Lung microvascular endothelial cell (primary cell): Measurements from ENCODE around the gene TMEM200C. TPM values are rescaled to one million over a fixed set of nuclear protein-coding genes. Genes with fewer than 3 reads are reported as not detected.
A peak's percentile ranks its signal among the peaks of the same experiment; 100 is the strongest.
"Not testable (repeated sequence)": the region's sequence is repeated elsewhere in the genome, so short reads cannot be mapped to it uniquely, and the experiment has no call there.

Source experiments
- DNase-seq, 2 donors: peaks; one replicate each; pipeline versions ENCODE4 v3.0.0 to v3.0.0-alpha.2; 2010; ENCODE audit warnings: low read depth in 2 of 2
- total RNA-seq: library from RNA; depleted of rRNA; stranded (reverse); fragments of >200 nt; gene quantifications from 2 replicates; pipeline ENCODE4 v1.2.1, GENCODE V29; 2014

Gene TMEM200C
- total RNA-seq, 1 donor from 2014 or later = not detected

DNA sequence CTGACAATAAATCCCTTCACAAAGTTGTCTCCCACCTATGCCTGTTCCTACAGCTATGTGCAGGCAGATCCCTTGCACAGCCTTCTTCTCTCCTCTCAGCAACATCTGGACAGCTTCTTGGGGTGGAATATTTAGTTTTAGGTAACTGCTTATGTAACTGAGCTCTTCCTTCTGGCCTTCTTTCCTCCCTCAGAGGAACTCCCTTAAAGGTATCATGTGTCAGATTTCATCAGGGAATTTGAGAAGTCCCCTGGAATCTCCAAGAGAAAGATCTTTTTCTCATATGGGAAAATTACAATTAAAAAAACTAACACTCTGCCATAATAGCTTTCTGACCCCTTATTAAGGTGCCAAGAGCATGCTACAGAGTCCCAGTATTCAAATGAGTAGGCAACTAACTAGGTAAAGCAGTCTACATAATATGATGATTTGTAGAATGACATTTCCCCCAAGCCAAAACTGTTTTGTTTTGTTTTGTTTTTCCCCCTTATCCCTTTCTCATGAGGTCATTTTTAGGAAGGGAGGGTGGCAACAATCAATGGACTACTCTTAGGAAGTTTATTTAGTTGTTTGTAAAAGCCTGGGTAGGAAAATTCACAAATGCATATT lies 2.4 kb downstream of the TMEM200C start:
- DNase-seq = no peak

DNA sequence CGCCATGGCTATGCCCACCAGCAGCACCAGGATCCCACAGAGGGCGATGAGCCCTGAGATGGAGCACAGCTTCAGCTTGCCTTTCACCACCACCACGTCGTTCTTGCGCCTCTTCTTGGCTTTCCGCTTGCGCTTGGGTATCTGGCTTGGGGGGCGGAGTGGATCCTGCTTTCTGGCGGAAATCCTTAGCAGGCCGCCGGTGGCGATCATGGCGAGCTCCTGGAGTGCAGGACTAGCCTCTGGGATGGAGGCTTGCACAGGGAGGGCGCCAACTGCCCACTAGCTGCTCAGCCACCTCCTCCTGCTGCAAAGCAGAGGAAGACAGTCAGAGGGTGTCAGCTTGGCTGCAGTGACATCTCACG lies 3.5 kb downstream of the TMEM200C start:
- no peak for DNase-seq

DNA sequence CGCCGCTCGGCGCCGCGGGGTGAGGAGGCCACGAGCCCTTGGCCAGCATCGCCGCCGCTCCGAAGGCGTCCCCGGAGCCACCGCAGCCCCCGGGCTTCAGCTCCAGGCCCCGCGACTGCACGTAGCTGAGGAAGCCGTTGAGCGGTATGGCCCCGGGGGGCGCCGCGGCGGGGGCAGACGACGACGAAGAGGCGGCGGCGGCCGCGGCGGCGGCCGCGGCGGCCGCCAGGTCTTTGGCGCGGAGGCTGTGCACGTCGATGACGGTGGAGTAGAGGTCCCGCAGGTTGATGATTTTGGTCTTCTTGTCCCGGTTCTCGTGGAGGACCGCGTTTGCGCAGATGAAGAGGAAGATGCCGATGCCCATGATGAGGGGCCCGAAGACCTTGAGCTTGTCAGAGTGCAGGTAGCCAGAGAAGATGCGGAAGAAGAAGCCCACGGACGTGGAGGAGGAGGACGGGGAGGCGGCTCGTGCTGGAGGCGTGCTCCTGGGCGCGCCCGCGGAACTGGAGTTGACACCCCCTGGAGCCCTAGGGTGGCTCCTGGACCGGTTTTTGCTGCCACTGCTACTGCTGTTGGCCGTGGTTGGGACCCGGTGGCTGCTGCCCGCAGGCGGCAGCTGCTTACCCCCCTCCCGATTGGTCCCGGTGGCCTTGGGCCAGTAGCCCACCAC lies 4.0 kb downstream of the TMEM200C start:
- no peak for DNase-seq

DNA sequence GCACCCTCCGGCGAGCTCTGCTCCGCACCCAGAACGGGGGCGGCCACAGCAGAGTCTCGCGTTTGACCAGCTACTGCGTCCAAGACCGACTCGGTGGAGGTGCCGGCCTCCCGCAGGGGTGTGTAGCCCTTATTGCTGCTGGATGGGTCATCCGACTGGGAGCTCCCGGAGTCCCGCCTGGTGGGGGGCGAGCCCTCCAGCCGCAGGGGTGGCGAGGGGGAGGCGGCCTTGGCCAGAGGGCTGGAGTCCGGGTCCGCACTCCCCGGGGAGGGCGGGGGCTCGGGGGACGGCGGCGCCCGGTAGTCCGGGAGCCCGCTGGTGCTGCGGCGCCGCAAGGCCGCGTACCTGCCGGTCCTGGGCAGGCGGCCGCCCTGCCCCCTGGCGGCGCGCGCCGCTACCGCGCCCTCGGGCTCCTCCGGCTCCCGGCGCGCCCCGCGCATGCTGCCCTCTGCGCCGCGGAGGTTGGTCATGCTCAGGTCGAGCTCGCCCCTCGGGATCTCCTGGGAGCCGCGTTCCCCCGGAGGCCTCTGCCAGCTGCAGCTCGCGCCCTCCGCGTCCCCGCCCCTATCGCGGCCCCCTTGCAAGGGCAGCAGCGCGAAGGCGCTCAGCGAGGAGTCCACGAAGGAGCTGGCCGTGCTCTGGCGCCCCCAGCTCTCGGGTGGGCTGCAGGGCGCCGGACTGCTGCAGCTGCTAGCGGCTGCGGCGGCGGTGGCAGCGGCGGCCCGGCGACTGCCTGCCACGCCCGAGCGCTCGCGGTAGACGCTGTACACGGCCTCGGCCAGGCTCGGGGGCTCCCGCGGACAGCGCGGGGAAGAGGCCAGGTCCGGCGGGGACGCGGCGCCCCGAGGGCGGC lies 4.8 kb downstream of the TMEM200C start:
- DNase-seq = peak in 1 of 2 donors; percentile 53

DNA sequence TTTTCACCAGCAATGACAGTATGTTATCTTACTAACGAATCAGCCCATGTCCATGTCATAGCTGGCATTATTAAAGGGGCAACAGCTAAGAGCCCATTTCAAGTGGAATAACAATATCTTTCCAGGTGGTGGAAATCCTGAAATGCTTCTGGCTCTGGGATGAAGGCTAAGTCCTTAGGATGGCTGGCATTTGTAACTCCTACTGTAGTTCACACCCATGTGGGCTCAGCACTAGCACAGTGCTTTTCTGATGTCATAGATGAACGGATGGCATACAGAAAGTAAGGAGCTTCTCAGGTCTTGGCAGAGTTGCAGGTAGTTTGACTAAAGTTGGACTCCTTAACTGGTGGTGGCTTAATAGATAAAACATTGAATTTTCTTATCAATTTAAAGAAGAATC lies 10.0 kb downstream of the TMEM200C start:
- DNase-seq = no peak

DNA sequence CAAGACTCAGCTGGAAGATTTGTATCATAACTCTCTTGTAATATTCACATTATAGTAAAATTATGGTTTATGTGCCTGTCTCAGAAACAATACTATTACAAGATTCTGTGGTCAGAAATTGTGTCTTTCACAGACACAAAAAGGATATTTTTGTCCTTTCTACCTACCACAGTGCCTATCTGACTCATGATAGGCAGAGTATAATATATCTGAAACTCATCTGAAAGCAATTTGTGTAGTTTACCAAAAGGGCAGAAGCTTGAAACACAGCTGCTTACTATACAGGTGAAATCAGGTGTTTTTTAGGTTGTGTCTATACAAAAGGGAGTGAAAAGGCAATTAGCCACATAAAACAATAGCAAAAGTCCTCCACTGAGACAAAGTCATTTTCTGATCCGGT lies 10.9 kb downstream of the TMEM200C start:
- no peak for DNase-seq

DNA sequence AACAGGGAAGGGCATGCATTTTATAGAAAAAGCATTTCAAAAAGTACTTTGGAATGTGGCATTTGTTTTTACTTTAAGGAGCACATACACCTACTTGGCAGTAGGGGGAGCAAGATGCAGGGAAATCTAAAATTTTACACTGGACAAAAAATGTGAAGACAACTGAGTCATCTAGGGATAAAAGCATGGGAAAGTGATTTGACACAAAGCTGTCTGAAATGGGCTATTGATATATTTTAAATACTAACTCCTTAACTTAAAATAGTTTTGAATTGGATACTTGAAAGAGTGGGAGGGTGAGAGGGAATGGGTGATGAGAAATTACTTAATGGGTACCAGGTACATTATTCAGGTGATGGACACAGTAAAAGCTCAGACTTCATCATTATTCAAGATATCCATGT lies 15.8 kb downstream of the TMEM200C start:
- DNase-seq = peak; percentile 38 to 48

DNA sequence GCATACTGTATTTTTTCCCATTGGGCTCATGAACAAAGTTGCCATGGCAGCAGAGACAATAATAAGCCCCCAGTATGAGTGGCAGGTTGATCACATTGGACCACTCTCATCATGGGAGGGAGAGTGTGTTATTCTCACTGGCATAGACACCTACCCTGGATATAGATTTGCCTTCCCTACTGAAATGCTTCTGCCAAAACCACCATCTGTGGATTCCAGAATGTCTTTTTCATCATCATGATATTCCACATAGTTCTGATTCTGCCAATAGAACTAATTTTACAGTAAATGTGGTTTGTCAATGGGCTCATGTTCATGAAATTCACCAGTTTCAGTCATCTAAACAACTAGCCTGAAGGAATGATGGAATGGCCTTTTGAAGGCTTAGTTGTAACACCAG lies 18.4 kb downstream of the TMEM200C start:
- DNase-seq = no peak

DNA sequence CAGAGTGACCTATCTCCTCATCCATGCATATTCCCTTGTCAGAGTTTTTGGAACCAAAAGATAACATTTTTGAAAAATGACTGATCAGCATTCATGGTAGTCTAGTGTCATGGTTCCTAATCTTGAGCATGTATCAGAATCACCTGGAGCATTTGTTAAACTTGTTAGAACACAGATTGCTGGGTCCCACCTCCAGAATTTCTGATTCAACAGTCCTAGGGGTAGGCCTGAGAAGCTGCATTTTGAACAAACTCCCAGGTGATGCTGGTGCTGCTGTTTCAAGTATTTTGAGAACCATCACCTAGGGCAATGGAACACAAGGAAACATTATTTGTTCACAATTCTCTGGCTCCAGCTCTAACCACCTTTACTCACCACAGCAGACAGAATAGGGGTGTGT lies 21.0 kb downstream of the TMEM200C start:
- DNase-seq = no peak

DNA sequence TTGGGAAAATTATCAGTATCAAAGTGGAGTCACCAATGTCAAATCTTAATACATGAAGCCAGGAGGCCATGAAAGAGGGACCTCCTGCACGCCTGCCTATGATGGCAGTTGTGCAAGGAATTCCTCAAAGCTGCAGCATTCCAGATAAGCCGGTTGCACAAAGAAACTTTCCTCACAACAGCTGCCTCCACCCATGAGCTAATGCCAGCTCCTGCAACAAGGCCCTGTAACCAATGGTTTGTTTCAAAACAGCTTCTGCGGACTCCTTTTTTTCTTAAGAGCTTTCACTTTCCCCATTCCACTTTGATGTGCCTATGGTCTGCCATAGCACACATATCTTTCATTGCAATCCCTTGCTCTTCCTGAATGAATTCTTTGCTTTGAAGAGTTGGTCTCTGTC lies 22.4 kb downstream of the TMEM200C start:
- no peak for DNase-seq

DNA sequence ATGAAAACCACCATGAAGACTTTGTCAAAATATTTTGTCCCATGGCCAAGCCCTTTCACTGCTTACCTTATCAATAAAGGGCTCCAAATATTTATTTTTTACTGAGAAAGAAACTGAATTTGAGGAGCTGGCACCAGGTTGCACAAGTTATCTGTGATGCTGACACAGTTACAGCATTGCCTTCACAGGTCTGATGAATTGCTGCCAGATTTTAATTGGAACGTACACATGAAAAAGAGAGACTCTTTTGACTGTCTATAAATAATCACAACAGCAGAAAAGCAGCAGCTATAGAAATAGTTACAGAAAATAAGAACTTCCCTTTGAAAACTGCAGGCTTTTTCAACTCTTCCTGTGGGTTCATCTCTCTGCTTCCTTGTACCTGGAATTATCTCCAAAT lies 23.9 kb downstream of the TMEM200C start:
- no peak for DNase-seq

DNA sequence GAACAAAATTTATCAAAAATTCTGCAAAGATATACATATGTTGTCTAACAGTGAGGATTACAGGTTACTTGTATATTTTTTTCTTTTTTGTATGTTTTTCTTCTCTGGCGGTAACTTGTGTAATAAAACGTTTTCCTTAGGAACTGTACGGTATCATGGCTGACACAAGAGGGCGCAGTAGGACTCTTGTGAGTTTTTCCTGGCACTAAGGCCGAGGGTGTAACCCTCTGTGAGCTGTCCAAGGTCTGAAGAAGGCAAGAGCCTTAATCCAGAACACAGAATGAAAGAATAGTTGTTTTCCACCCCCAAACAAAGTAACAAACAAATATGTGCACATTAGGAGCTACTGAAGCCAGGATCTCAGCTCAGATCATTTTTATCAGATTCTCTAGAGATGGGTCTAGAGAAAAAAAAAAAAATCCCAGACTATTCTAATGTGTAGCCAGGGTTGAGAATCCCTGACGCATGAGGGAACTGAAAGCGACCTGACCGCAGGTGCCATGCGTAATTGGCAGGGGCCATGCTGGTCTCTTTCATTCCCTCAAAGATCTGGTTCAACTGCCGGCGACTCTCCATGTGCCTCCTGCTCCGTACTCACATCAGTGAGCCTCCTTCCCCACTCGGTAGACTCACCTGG lies 27.0 kb downstream of the TMEM200C start:
- peak; percentile 81 to 87 for DNase-seq

DNA sequence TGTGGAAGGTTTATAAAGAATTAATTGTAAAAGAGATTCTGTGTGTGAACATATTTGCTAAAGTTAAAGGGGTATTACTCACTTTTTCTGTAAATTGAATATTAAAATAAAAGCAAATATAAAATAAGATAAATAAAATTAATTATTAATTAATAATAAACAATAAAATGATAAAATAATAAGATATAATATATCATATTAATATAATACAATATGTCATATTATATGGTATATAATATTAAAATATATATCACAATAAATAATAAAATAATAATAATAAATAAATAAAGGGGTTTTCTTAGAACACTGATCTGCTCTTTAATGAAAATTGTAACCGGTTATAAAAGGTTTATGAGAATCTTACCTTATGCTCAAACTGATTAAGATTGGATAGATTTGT lies 29.8 kb downstream of the TMEM200C start:
- DNase-seq = no peak

DNA sequence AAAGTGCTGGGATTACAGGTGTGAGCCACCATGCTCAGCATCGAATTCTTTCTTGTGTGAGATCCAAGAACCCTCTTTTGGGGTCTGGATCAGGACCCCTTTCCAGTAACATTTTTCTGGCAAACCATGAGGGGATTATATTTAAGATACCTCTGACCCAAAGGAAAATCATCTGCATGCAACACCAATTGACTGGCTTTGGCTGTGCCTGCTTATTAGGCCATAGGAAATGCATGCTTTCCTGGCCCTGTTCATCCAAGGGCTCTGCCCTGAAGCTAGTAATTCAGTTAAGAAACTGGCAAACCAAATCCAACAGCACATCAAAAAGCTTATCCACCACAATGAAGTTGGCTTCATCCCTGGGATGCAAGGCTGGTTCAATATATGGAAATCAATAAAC lies 33.2 kb downstream of the TMEM200C start:
- not testable (repeated sequence) for DNase-seq

DNA sequence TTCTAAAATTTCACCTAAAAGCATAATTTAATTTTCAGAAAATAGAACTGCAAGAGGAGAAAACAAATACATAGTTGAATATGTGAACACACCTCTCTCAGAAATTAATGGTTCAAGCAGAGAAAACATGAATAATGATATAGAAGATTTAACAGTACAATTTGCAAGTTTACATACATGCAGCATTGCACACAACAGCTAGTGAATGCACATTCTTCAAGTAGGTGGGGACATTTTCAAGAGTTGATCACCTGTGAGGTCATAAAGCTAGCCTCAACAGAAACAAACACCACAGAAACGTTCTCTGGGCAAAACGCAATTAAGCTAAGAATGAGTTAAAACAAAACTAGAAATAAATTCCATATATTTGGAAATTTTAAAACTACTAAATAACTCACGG lies 38.1 kb downstream of the TMEM200C start:
- DNase-seq = no peak

DNA sequence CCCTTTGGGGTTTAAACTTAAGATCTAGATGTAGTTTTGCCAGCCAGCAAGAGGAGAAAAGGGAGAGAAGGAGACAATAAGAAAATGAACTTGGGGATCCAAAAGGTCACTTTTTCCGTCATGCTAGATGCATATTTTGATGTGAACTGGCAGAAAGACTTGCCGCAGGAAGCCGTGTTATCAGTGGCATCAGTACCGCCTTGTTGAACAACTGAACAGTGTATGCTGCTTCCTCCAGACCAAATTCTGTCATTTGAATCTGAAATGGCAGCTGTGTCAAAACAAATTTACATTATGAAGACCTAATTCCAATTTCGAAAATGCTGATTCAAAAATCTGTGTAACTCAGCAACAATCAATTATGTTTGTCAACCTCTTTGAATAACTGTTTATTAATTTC lies 42.1 kb downstream of the TMEM200C start:
- no peak for DNase-seq

DNA sequence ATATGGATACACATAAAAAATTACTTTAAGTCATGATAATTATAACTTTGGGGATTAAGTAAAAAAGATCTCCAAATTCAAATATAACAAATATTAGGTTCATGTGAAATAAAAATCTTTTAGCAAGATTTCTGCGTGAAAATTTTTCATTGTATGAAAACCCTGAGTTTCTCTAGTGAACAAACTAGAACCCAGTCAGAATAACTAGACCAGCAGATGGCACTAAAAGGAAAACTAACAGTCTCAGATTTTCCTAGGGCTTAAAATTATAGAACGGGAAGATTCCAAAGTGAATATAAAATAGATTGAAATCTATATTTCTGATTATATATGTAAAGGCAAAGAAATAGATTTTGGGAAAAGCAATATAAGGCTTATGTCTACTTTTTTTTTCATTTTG lies 43.3 kb downstream of the TMEM200C start:
- DNase-seq = no peak

DNA sequence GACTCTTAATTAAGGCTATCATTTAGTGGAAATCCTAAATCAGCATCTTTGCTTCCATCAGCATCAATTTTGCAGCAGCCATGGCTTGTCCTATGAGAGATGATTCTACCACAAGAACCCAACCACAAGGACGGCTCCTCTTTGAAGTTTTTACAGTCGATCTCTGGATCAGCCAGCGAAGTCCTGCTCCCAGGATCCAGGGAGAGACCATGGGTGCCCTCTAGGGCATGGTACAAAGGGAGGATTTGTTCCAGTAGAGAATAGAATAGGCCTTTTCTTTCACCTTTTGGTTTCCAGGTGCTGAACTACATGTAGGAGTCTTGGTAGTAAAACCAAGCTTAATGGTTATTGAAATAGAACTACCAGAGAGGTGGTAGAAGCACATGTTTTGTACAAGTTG lies 52.7 kb downstream of the TMEM200C start:
- DNase-seq = no peak

DNA sequence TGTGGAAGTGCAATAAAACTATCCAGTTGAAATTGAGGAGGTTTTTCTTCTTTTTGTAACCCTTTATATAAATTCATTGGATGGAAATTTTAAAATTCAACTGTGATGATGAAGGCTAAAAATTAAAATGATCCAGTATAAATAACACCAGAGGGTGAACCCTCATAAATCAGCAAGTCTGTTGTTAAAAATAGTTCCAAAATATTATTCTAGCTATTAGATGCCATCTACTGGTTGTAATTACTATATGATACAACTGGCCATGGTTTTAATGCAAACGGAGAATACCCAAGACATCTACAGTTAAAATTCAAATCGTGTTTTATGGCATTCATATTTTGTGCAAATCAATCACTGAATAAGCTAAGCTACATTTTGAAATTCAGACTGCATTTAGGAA lies 53.8 kb downstream of the TMEM200C start:
- DNase-seq = no peak

DNA sequence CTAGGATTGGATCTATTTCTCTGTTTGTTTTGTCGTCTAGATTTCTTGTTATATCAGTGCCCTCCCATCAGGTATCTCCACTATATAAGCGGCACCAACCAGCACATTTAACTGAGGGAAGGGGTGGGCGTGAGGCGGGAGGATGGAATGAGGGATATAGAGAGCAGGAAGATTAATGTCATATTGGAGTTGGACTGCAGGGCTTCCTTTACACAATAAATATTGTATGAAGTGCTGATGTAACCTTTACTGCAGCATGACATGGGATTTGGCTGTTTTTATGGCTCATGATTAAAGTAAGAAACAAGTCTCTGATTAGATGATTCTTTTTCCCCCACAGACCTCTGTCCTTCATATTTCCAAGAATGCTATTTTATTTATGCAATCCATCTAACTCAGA lies 54.8 kb downstream of the TMEM200C start:
- DNase-seq = no peak

DNA sequence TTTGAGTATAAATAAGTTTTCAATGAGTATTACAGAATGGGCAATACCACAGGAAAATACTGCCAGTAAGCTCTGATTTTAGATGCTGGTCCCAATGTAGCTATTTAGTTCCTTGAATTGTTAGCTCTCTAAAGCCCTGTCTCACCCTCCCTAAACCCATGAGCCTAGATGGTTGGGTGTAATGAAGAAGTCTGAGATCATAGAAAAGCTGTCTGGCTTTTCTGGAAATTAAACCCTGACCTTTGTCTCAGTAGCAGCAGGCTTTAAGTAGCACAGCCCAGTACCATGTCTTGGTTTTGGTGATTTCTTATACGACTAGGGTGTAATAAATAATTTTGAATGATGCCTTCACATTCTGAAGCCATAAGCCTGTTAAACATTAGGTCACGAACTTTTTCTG lies 55.3 kb downstream of the TMEM200C start:
- no peak for DNase-seq

DNA sequence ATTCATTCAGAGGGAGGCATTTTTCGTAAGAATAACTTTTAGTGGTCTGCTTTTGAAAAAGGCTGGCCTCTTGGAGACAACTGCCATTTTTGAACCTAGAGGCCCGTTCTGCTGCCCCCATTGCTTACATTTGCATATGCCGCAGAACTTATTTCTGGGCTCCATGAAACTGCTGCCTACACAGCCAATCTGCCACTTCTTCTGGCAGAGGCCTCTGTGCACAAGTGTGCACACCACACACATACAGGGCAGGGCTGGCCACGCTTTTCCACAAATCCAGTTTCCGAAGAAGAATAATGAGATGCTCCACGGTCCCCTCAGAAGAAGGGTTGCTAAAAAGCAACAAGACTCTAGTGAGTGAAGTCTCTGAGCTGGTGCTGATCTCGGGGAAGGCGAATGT lies 56.2 kb downstream of the TMEM200C start:
- DNase-seq = no peak
